ENCODE results near the gene RARRES1.
"Not testable (repeated sequence)": the region's sequence is repeated elsewhere in the genome, so short reads cannot be mapped to it uniquely, and the experiment has no call there.

RARRES1 gene

DNA sequence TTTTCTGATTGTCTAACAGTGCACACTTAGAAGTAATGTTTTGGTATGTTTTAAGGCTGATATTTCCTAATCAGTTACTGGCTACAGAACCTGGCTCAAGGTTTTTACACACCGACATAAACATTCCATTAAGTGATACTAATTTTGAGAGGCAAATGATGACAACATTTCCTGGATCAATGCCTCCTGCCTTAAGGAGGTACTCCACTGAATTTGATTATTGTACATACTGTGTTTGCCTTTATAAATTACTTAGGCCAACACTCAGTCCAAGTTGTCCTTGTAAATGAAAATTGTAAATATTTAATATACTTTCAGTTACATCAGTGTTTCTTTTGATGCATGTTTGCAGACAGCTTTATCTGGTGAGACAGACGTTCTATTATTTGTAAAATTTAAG, 35.6 kb downstream of the RARRES1 start:
- no peak for DNase-seq (ENCODE audit: low read depth in 2 of 2)

DNA sequence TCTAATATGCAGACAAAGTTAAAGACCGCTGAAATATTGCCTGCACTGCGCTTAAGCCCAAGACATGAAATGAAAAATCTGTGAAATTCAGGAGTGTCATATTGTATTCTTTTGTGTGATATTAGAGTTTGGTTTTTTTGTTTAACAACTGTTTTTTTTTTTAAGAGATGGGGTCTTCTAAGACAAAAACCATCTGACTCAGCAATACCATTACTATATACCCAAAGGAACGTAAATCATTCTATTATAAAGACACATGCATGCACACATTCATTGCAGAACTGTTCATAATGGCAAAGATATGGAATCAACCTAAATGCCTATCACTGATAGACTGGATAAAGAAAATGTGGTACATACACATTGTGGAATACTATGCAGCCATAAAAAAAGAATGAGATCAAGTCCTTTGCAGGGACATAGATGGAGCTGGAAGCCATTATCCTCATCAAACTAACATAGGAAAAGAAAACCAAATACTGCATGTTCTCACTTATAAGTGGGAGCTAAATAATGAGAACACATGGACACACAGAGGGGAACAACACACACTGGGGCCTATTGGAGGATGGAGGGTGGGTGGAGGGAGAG, 38.3 kb downstream of the RARRES1 start:
- DNase-seq (ENCODE audit: low read depth in 2 of 2) = not testable (repeated sequence)

DNA sequence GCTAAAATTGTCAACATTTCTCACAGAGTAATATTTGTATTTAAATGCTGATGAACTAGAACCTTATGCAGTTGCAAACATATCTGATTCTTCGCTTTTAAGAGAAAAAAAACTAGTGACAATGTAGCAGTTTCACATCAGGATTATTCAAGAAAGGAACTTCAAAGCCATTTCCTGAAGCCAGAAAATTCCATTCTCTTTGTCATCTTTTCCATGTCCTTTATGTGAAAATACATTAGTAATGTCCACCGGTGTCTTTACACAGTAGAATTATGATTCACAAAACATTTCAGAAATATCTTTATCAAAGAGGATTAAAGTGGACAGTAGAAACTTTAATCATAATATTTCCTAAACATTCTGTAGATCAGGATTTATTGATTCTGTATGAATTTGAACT, 47.1 kb downstream of the RARRES1 start:
- no peak for DNase-seq (ENCODE audit: low read depth in 2 of 2)

DNA sequence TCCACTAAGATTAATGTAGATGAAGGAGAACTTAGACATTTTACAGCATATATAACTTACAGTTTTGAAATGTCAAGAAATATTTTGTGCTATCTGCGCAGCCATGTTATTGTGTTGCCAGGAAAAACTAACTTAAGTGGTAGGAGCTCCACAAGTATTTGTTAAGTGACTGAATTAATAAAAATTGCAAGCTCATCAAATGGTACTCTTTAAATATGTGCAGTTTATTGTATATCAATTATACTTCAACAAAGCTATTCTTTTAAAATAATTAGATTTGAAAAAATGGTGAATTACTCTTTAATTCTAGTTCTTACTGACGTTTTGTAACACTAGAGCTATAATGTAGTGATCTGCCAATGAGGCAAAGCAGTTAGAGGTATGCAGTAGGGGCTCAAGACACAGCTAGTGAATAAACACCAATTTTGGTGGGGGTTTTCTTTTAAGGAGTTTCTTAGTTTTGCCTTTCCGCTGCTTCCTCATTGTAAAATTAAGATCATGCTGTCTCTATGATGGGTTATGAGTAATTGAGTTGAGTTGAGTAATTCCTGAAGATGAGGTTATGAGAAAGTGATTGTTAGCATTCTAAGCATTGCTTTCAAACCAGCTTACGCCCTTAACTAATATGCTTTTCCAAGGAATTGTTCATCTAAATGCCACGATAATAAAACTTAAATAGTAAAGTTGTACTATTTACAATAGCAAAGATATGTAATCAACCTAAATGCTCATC, 48.9 kb downstream of the RARRES1 start:
- no peak for DNase-seq (ENCODE audit: low read depth in 2 of 2)

DNA sequence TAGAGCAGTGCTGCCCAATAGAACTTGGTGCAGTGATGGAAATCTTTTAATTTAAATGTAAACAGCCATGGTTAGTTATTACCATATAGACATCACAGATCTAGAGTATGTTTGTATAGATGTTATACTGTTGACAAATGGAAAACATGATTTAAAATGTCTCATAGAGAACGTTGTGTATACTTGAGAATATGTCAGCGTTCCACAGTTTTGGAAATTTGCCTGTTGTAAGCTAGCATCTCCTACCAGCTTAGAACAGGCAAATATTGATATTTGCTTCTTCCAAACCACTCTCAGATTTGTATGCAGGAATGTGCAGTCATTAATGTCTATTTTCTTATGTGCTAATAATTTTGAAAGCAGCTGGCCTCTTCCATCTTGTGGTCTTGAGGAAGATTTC, 51.4 kb downstream of the RARRES1 start:
- no peak for DNase-seq (ENCODE audit: low read depth in 2 of 2)

DNA sequence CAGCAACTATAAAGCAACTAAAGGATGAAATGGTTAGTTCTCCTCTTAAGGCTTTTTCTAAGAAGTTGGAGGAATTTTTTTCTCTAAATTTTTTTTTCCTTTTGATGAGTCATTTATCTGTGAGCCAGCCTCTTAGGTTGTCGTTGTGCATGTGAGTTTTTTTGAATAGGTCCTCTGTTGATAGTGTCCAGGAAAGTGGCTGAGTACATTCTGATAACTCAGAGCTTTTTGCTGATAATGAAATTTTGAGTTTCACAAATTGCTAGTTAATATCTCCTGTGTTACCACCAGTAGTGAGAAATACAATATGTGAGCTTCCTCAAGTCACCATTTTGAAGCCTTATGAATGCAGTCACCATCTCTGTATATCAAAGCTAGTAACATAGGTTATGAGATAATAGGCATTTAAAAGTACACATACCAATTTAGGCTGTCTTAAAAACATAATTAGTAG, 52.7 kb downstream of the RARRES1 start:
- DNase-seq (ENCODE audit: low read depth in 2 of 2) = no peak

DNA sequence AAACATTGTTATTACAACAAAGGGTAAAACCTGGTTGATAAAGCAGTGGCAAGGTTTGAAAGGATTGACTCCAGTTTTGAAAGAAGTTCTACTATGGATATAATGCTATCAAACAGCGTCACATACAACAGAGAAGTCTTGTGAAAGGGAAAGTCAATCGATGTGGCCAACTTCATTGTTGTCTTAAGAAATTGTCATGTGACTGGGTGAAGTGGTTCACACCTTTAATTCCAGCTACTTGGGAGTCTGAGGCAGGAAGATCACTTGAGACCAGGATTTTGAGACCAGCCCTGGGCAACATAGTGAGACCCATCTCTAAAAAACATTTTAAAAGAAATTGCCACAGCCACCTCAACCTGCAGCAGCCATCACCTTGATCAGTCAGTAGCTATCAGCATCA, 53.6 kb downstream of the RARRES1 start:
- no peak for DNase-seq (ENCODE audit: low read depth in 2 of 2)

DNA sequence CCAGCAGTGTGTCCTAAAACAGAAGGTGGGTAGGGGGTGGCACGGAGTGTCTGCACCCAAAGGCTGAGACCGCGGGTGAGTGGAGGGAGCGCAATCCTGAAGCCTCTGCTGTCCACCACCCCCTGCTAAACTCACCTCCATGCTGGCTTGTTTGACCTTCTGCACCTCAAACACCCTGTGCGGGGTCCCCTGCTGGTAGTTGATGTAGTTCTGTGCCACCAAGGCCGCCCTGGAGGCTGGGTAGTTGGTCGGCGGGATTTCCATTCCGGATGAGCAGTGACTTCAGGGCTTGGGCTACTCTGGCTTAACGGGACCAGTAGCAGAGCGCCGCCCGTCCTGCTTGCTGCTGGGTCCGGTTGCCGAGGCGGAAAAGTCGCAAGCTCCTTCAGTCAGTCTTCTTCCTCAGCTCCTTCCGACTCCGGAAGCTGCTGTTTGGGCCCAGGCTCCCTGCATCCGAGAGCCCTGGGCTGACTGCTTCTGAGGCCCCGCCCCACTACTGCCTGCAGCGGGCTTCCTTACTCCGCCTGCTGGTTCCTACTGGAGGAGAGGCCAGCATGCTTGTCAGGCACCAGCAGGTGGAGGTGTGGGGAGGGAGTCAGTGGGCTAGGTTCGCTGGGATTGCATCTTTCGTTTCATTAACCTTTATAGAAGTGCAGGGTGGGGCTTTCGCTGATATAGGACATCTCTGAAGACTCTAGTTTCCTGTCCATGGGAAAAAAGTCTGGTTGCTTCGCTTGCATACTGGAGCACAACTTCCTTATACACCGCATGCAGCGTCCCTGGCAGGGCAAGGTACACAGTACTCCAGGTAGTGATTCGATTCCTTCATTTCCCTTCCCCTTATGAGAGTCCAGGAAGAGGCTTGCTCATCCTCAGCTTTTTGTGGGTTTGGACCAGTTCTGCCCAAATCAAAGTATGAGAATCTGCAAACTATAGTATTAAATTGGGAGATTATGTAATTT, 59.8 kb downstream of the RARRES1 start, which contains the start of gene LXN:
Gene LXN, minus strand, starts transcription at position 434 of the 962 bp plus-strand sequence. Its CDS starts 170 bp downstream, at position 264.
- DNase-seq (ENCODE audit: low read depth in 2 of 2) = peak; percentile 52 to 71

DNA sequence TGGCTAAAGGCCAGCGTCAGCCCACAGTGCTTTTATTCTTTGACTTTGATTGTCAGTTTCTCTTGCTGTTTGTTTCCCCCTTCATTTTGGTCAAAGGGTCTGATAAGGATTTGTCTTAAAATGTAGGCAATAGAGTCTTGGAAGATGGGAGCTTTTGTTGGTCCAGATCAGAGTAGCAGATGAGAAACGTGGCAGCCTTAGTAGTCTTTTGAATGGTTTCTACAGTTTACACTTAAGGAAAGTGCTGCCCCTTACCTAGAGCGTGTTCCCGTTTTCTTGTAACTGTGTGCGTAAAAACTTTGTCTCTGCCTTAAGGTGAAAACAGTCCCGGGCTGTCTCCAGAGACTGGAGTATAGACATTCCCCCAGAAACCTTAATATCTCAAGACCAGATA, 60.4 kb downstream of the RARRES1 start:
- DNase-seq (ENCODE audit: low read depth in 2 of 2) = no peak

DNA sequence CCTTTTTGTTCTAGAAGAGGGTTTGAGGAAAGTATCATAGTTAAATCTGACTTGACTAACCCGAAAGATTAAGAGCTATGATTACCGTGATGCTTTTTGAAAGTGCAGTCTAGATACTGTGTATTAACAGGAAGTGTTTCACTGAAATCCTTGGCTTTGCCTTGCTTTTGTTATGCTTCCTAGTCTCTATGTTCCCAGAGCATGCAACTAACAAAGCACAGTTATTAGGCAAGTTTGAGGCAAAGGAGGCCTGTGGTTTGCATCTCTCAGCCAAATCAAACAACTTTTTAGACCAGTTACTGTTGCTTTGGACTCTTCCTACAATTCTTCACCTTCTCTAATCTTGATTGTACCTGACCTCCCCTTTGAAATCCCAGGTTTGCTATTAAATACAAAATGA, 63.8 kb downstream of the RARRES1 start:
- DNase-seq (ENCODE audit: low read depth in 2 of 2) = no peak

DNA sequence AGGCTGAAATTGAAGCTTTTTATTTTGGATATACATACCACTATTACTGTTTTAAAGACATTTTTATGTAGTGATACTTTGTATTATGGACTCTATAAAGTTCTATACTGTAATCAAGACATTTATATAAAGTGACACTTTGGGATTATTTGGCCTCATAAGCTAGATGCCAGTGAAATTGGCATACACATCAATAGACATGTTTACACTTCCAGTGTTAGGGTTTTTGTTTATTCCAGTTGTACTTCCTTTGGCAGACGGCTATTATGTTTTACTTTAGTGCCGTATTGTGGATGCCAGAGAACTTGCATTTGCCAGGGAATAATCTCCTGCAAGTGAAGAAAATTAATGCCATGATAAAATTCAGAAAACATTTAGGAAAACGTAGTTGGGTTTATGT, 65.8 kb downstream of the RARRES1 start:
- no peak for DNase-seq (ENCODE audit: low read depth in 2 of 2)

DNA sequence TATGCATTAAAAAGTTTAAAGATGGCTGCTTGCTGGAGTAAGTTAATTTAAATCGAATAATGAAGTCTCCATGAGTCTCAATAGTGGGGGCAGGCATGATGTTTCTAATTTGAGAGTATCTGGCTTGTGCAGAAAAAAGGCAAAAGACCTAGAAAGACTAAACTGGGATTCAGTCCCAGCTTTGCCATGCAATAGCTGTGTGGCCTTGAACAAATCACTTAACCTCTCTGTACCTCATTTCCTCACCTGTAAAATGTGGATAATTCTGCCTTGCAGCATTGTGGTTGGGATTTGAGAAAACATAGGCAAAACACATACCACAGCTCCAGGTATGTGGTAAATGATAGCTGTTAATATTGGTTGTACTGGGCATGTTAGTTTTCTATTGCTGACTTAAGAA, 68.4 kb downstream of the RARRES1 start:
- DNase-seq (ENCODE audit: low read depth in 2 of 2) = no peak

DNA sequence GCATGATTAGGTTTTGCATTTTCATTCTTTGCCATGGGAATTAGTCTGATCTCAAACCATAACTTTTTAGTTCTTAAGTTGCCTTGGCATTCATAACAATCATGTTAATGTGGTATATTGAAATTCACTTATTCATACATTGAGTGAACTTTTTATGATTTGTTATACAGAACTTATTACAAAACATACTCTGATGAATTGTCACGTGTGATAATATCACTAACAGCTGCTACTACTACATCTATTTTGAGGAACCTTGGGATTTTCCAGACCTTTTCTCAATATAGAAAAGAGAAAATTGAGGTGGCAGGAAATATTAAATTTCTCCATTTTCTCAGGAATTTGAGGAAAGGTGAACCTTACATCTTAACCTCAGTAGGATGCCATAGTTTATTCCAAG, 69.0 kb downstream of the RARRES1 start:
- no peak for DNase-seq (ENCODE audit: low read depth in 2 of 2)

DNA sequence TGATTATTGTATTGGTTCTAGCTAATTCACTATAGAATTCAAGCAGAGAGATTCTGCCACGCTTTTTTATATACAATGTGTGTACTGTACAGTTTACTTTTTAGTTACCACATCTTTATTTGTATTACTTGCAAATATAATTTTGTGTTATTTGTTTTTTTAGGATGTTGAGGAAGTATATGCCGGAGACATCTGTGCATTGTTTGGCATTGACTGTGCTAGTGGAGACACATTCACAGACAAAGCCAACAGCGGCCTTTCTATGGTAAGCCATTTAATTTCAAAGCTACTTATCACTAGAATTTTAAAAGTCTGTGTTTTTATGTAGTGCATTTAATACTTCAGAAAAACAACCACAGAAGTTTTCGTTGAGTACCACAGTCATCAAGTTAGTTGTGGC, 71.5 kb downstream of the RARRES1 start:
- no peak for DNase-seq (ENCODE audit: low read depth in 2 of 2)

DNA sequence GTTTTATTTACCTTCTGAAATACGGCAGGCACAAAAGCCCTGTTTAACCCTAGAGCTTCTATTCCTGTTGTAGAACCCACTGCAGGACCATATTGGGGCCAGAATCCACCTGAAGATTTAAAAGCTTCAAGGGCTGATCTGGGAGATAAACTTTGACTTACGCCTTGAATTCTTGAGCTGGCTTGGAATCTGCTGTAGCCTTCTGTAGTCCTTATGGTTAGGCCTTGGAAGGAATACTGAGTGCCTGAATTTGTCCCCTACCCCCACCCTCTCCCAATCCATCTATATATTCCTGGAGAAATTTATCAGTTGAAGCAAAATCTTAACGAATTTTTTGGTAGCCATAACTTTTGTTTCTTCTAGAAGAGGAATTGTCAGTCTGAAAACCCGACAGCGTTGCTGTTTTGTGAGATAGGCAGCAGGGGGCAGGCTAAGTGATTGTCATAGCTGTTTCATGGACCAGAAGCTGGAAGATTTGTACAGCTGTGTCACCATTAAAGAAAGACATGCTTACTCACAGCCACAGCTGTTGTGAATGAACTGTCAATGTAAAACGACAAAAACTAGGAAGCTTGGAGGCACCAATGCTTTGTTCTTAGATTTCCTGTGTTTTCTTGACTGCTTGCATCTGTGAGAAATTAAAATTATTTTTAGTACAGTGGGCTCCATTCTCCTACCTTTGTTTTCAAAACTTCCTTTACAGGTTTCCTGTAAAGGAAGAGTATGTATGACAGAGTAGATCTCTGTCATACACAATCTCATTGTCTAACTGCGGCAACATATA, 72.6 kb downstream of the RARRES1 start:
- peak in 1 of 2 donors; percentile 18 for DNase-seq (ENCODE audit: low read depth in 2 of 2)

DNA sequence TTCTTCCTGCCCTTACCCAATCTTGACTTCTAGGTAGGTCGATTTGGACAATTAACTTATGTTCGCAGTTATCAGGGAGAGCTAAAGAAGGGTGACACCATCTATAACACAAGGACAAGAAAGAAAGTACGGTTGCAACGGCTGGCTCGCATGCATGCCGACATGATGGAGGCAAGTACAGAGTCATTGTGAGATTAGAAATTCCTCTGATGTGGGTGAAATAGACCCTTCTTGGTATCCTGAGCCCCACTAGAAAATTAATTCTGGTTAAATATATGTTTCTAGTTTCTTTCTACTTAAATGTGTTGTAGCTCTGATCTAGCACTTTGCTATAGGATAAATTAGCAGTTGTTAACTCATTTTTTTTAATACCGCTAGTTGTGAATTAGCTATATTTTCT, 73.4 kb downstream of the RARRES1 start:
- DNase-seq (ENCODE audit: low read depth in 2 of 2) = no peak

DNA sequence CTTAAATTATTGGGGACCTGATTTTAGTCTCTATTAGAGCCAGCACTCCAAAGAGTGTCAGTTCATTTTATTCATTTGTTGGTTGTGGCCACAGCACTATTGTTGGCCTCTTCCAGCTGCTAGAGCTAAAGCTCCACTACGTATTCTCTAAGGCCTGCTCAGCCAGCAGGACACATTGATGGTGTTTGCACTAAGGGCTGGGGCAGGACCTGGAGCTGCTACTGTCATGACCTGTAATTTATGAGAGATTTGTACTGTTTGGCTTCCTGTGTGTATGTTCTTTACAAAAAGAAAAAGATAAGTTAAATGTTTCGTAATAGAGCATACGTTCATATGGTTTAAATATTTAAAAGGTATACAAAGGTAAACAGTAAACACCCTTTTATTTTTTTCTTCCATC, 79.8 kb downstream of the RARRES1 start:
- DNase-seq (ENCODE audit: low read depth in 2 of 2) = no peak

DNA sequence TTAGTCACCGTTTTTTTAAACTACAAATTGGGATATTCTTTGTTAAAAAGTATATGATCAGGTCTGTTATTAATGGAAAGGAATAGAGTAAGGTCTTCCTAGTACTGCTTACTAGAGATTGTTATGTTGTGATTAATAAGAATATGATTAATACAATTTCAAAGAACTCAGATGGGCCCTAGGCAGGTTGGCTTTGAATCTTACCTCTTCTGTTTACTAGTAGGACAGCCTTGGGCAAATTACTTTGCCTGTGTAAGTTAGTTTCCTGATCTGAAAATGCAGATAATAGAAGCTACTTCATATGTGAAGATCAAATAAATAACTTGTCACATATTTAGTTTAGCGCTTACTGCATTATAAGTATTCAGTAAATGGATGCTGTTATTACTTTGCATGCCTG, 81.1 kb downstream of the RARRES1 start:
- DNase-seq (ENCODE audit: low read depth in 2 of 2) = no peak

DNA sequence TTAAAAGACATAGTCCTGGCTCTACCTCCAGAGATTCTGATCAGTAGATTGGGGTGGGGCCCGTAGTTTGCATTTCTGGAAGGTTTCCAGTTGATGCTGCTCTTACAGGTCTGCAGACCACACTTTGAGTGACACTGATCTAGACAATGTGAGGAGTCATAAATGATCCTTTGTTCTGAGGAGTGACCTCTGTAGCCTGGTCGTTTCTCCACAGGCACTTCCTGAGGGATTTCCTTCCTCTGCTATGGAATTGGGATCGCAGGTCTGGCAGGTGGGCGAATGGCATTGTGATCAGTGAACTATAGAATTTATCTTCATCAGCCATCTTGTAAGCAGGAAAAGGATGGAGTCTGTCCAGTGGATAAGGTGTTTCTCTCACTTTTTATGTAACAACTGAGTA, 82.5 kb downstream of the RARRES1 start:
- no peak for DNase-seq (ENCODE audit: low read depth in 2 of 2)
